Brain pericyte (primary cell): ENCODE results near the gene HBA1.
"Not testable (repeated sequence)": the region's sequence is repeated elsewhere in the genome, so short reads cannot be mapped to it uniquely, and the experiment has no call there.

ENCODE experiments used
- DNase-seq: peaks from one replicate; pipeline ENCODE4 v3.0.0-alpha.2; 2012; ENCODE audit warnings: low read depth, low spot score

Gene HBA1

GRCh38 chr16:203246-203645 is 26.8 kb downstream of the HBA1 start:
- DNase-seq = no peak

- not testable (repeated sequence) for DNase-seq
Measured at GRCh38 chr16:204046-204445, 27.6 kb downstream of the HBA1 start.

GRCh38 chr16:209359-209758 is 32.9 kb downstream of the HBA1 start:
- not testable (repeated sequence) for DNase-seq

GRCh38 chr16:211631-212180 is 35.2 kb downstream of the HBA1 start:
- not testable (repeated sequence) for DNase-seq

GRCh38 chr16:212999-213398 is 36.5 kb downstream of the HBA1 start:
- DNase-seq = no peak

GRCh38 chr16:220021-220420 is 43.5 kb downstream of the HBA1 start:
- no peak for DNase-seq
